ENCODE data around the gene ZNF74. TPM values are rescaled to one million over a fixed set of nuclear protein-coding genes. Genes with fewer than 3 reads are reported as not detected.
"Not testable (repeated sequence)": the region's sequence is repeated elsewhere in the genome, so short reads cannot be mapped to it uniquely, and the experiment has no call there.

The ZNF74 gene
- total RNA-seq, 4 donors from 2014 or later: 9.3 to 17.5 (median 10.5) TPM

DNA sequence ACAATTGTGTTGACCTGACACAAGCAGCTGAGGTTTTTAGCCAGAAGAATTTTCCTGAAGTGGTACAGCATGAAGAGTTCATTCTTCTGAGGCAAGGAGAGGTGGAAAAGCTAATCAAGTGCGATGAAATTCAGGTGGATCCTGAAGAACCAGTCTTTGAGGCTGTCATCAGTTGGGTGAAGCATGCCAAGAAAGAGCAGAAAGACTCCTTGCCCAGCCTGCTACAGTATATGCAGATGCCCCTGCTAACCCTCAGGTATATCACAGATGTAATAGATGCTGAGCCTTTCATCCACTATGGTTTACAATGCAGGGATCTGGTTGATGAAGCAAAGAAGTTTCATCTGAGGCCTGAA is 56.6 kb downstream of the ZNF74 start:
- Histone ChIP-seq H3K27me3 (no peaks in the 10 kb centered on the region), H3K9me3 (no peaks in the 10 kb centered on the region), H3K27ac (no peak overlapping the region), H3K4me1 (peaks cover 6% of the 10 kb centered on the region), H3K36me3 (peaks cover 22% of the 10 kb centered on the region), H3K4me3 (no peak overlapping the region)
- TF ChIP-seq, protein P1, sequence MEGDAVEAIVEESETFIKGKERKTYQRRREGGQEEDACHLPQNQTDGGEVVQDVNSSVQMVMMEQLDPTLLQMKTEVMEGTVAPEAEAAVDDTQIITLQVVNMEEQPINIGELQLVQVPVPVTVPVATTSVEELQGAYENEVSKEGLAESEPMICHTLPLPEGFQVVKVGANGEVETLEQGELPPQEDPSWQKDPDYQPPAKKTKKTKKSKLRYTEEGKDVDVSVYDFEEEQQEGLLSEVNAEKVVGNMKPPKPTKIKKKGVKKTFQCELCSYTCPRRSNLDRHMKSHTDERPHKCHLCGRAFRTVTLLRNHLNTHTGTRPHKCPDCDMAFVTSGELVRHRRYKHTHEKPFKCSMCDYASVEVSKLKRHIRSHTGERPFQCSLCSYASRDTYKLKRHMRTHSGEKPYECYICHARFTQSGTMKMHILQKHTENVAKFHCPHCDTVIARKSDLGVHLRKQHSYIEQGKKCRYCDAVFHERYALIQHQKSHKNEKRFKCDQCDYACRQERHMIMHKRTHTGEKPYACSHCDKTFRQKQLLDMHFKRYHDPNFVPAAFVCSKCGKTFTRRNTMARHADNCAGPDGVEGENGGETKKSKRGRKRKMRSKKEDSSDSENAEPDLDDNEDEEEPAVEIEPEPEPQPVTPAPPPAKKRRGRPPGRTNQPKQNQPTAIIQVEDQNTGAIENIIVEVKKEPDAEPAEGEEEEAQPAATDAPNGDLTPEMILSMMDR (IDR thresholded peaks at IDR 0.05): no peak
- TF ChIP-seq EP300 (IDR thresholded peaks at IDR 0.05) (no peak), POLR2AphosphoS5 (IDR thresholded peaks at IDR 0.05) (no peak), POLR2A (IDR thresholded peaks at IDR 0.05) (no peak)
- no peak for DNase-seq (ENCODE audit: low spot score in 2 of 2)
- 71% methylated on average over 1 of the region's 1 CpG for WGBS

DNA sequence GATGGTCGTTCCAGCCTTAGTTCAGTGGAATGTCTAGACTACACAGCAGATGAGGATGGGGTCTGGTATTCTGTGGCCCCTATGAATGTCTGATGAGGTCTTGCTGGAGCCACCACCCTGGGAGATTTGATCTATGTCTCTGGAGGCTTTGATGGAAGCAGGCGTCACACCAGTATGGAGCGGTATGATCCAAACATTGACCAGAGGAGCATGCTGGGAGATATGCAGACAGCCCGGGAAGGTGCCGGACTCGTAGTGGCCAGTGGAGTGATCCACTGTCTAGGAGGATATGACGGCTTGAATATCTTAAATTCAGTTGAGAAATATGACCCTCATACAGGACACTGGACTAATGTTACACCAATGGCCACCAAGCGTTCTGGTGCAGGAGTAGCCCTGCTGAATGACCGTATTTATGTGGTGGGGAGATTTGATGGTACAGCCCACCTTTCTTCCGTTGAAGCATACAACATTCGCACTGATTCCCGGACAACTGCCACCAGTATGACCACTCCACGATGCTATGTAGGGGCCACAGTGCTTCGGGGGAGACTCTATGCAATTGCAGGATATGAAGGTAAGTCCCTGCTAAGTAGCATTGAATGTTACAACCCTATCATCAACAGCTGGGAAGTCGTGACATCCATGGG is 57.3 kb downstream of the ZNF74 start:
- 86% methylated on average over 14 of the region's 15 CpGs for WGBS
- peaks cover 11% of the 10 kb centered on the region for H3K4me1 ChIP-seq
- DNase-seq (ENCODE audit: low spot score in 2 of 2); H3K4me3 ChIP-seq; H3K27me3 ChIP-seq; H3K27ac ChIP-seq; H3K9me3 ChIP-seq: not testable (repeated sequence)
- peaks cover 16% of the 10 kb centered on the region for H3K36me3 ChIP-seq

DNA sequence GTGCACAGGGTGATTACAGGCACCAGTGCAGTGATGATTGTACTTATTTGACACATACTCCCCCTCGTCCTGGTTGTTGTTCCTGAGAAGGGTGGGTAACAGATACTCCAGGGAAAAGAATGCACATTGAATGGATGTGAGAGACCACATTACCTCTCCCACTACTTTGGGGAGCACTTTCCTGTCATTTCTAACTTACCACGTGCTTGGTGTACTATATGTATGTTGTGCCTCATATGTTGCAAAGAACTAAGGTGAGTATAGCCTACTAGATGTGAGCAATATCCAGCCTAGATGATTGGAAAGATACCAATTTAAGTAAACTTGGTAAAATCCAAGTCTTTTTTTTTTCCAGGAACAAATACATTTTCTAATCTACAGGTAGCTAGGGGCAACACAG is 58.0 kb downstream of the ZNF74 start:
- peaks cover 11% of the 10 kb centered on the region for H3K4me1 ChIP-seq
- no peak for DNase-seq (ENCODE audit: low spot score in 2 of 2)
- no peak for TF ChIP-seq POLR2AphosphoS5 (IDR thresholded peaks at IDR 0.05)
- TF ChIP-seq, protein P1 (IDR thresholded peaks at IDR 0.05): no peak
- TF ChIP-seq POLR2A (IDR thresholded peaks at IDR 0.05): no peak
- no peak for TF ChIP-seq EP300 (IDR thresholded peaks at IDR 0.05)
- H3K27me3 ChIP-seq: no peaks in the 10 kb centered on the region
- H3K27ac ChIP-seq: no peak overlapping the region
- no peaks in the 10 kb centered on the region for H3K9me3 ChIP-seq
- WGBS: 90% methylated on average over 2 of the region's 2 CpGs
- no peak overlapping the region for H3K4me3 ChIP-seq
- peaks cover 17% of the 10 kb centered on the region for H3K36me3 ChIP-seq

DNA sequence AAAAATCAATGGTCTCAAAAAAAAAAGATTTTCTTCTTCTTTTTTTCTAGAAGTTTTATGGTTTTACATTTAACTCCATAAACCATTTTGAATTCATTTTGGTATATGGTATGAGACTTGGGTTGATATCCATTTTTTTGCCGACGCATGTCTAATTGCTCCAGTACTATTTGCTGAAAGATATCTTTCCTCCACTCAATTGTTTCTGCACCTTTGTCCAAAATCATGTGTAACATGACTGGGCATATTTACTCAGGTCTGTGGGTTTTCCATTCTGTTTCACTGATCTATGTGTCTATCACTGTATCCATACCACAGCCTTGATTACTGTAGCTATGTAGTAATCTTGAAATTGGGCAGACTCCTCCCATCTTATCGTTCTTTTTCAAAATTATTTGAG is 59.3 kb downstream of the ZNF74 start:
- no peak overlapping the region for H3K4me3 ChIP-seq
- 97% methylated on average over 3 of the region's 3 CpGs for WGBS
- H3K27ac ChIP-seq: no peak overlapping the region
- H3K27me3 ChIP-seq: no peaks in the 10 kb centered on the region
- H3K9me3 ChIP-seq: no peaks in the 10 kb centered on the region
- H3K36me3 ChIP-seq: peaks cover 23% of the 10 kb centered on the region
- no peak for DNase-seq (ENCODE audit: low spot score in 2 of 2)
- H3K4me1 ChIP-seq: peaks cover 11% of the 10 kb centered on the region
- no peak for TF ChIP-seq POLR2AphosphoS5 (IDR thresholded peaks at IDR 0.05)
- TF ChIP-seq POLR2A (IDR thresholded peaks at IDR 0.05): no peak
- TF ChIP-seq, protein P1 (IDR thresholded peaks at IDR 0.05): no peak
- no peak for TF ChIP-seq EP300 (IDR thresholded peaks at IDR 0.05)

DNA sequence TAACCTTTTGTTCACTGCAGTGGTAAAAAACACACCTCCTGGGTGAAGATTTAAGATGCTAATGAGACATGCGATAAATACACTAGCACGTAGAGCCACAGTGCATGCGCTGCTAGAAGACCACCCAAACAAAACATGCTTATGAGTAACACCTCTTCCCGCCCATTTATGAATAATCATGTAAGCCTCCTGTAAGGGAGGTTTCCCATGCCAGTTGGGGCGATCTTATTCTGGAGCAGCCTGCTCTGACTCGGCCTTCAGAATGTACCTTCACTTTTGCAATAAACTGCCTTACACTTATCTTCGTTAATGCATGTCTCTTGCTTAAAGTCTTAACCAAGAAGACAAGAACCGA is 61.7 kb downstream of the ZNF74 start:
- Histone ChIP-seq H3K4me3 (no peak overlapping the region), H3K4me1 (peaks cover 5% of the 10 kb centered on the region), H3K36me3 (peaks cover 26% of the 10 kb centered on the region), H3K27me3 (no peaks in the 10 kb centered on the region), H3K27ac (no peak overlapping the region), H3K9me3 (no peaks in the 10 kb centered on the region)
- DNase-seq (ENCODE audit: low spot score in 2 of 2): no peak
- 83% methylated on average over 8 of the region's 8 CpGs for WGBS
- TF ChIP-seq, protein P1 (IDR thresholded peaks at IDR 0.05): no peak
- no peak for TF ChIP-seq EP300 (IDR thresholded peaks at IDR 0.05)
- TF ChIP-seq POLR2A (IDR thresholded peaks at IDR 0.05): no peak
- no peak for TF ChIP-seq POLR2AphosphoS5 (IDR thresholded peaks at IDR 0.05)

Data from suprapubic skin (tissue), 4 donors.